ENCODE results near the gene ABCG2. TPM values are rescaled to one million over a fixed set of nuclear protein-coding genes. Genes with fewer than 3 reads are reported as not detected.

ABCG2 gene
- total RNA-seq, 1 experiment from 2014 or later = 24.6 TPM

- POLR2A ChIA-PET (ENCODE audit: unreplicated experiment) = no interaction called here
- H2AFZ ChIP-seq = no peak overlapping the region
Observed at GRCh38 chr4:88060431-88060830, 98.0 kb downstream of the ABCG2 start.

GRCh38 chr4:88059766-88060165, 98.7 kb downstream of the ABCG2 start:
- Histone ChIP-seq H3F3A (ENCODE audit: insufficient read depth, low read depth) (no peaks in the 10 kb centered on the region), H3K4me1 (replicated peaks; ENCODE audit: insufficient read depth) (no peaks in the 10 kb centered on the region), H3K27ac (no peak overlapping the region), H3K9me3 (ENCODE audit: insufficient read depth, low read depth) (no peaks in the 10 kb centered on the region), H3K36me3 (ENCODE audit: low read depth) (no peaks in the 10 kb centered on the region), H3K4me2 (no peak overlapping the region), H2AFZ (no peak overlapping the region), H3K27me3 (ENCODE audit: insufficient read depth, low read depth) (no peaks in the 10 kb centered on the region), H3K79me2 (ENCODE audit: low read depth) (no peaks in the 10 kb centered on the region), H3K9me2 (ENCODE audit: insufficient read depth) (no peaks in the 10 kb centered on the region), H3K4me3 (no peak overlapping the region), H4K20me1 (ENCODE audit: insufficient read depth) (no peaks in the 10 kb centered on the region)
- no peak for DNase-seq
- POLR2A ChIA-PET (ENCODE audit: unreplicated experiment) = no interaction called here
- no peak for TF ChIP-seq EZH2 (IDR thresholded peaks at IDR 0.05; ENCODE audit: low read depth)
- TF ChIP-seq, protein P1, sequence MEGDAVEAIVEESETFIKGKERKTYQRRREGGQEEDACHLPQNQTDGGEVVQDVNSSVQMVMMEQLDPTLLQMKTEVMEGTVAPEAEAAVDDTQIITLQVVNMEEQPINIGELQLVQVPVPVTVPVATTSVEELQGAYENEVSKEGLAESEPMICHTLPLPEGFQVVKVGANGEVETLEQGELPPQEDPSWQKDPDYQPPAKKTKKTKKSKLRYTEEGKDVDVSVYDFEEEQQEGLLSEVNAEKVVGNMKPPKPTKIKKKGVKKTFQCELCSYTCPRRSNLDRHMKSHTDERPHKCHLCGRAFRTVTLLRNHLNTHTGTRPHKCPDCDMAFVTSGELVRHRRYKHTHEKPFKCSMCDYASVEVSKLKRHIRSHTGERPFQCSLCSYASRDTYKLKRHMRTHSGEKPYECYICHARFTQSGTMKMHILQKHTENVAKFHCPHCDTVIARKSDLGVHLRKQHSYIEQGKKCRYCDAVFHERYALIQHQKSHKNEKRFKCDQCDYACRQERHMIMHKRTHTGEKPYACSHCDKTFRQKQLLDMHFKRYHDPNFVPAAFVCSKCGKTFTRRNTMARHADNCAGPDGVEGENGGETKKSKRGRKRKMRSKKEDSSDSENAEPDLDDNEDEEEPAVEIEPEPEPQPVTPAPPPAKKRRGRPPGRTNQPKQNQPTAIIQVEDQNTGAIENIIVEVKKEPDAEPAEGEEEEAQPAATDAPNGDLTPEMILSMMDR (conservative IDR thresholded peaks at IDR 0.05) = no peak
- no TSS peak for BruUV-seq (replicated peaks)
- CTCF ChIA-PET = no interaction called here
- intact Hi-C loops (cut with micrococcal nuclease; ENCODE audit: unreplicated experiment) = no loop called here

More at GRCh38 chr4:88060431-88060830, 98.0 kb downstream of the ABCG2 start:
- no TSS peak for BruUV-seq (replicated peaks)
- no peak overlapping the region for H3K4me3 ChIP-seq
- no peaks in the 10 kb centered on the region for H3K9me3 ChIP-seq (ENCODE audit: insufficient read depth, low read depth)
- no peak for TF ChIP-seq EZH2 (IDR thresholded peaks at IDR 0.05; ENCODE audit: low read depth)
- TF ChIP-seq, protein P1 (conservative IDR thresholded peaks at IDR 0.05) = no peak
- DNase-seq = no peak
- H3F3A ChIP-seq (ENCODE audit: insufficient read depth, low read depth) = no peaks in the 10 kb centered on the region
- H3K27me3 ChIP-seq (ENCODE audit: insufficient read depth, low read depth) = no peaks in the 10 kb centered on the region
- H3K36me3 ChIP-seq (ENCODE audit: low read depth) = no peaks in the 10 kb centered on the region
- no peak overlapping the region for H3K27ac ChIP-seq
- CTCF ChIA-PET = no interaction called here
- no peaks in the 10 kb centered on the region for H3K9me2 ChIP-seq (ENCODE audit: insufficient read depth)
- intact Hi-C loops (cut with micrococcal nuclease; ENCODE audit: unreplicated experiment) = no loop called here
- no peaks in the 10 kb centered on the region for H3K4me1 ChIP-seq (replicated peaks; ENCODE audit: insufficient read depth)
- no peaks in the 10 kb centered on the region for H3K79me2 ChIP-seq (ENCODE audit: low read depth)
- no peaks in the 10 kb centered on the region for H4K20me1 ChIP-seq (ENCODE audit: insufficient read depth)
- H3K4me2 ChIP-seq = no peak overlapping the region

GRCh38 chr4:88058295-88058694, 100.1 kb downstream of the ABCG2 start:
- BruUV-seq (replicated peaks) = no TSS peak

More at GRCh38 chr4:88058295-88058694, 100.1 kb downstream of the ABCG2 start:
- Histone ChIP-seq H3K9me2 (ENCODE audit: insufficient read depth) (no peaks in the 10 kb centered on the region), H4K20me1 (ENCODE audit: insufficient read depth) (no peaks in the 10 kb centered on the region), H3K36me3 (ENCODE audit: low read depth) (no peaks in the 10 kb centered on the region), H3K27ac (no peak overlapping the region), H3F3A (ENCODE audit: insufficient read depth, low read depth) (no peaks in the 10 kb centered on the region), H3K4me1 (replicated peaks; ENCODE audit: insufficient read depth) (no peaks in the 10 kb centered on the region), H3K27me3 (ENCODE audit: insufficient read depth, low read depth) (no peaks in the 10 kb centered on the region), H2AFZ (no peak overlapping the region), H3K9me3 (ENCODE audit: insufficient read depth, low read depth) (no peaks in the 10 kb centered on the region), H3K4me3 (no peak overlapping the region), H3K4me2 (no peak overlapping the region), H3K79me2 (ENCODE audit: low read depth) (no peaks in the 10 kb centered on the region)
- ChIA-PET POLR2A (ENCODE audit: unreplicated experiment) (no interaction called here), CTCF (no interaction called here)
- intact Hi-C loops (cut with micrococcal nuclease; ENCODE audit: unreplicated experiment) = no loop called here
- no peak for DNase-seq
- no peak for TF ChIP-seq EZH2 (IDR thresholded peaks at IDR 0.05; ENCODE audit: low read depth)
- TF ChIP-seq, protein P1 (conservative IDR thresholded peaks at IDR 0.05) = no peak

Data from PC-9 (cell line).